HUES48 (cell line): Measurements from ENCODE around the gene RIMBP2.

Experiments used
- H3K27ac ChIP-seq: one replicate; pipeline ENCODE4 v1.7.0; 2013; ENCODE audit warnings: low read depth, low read length, inconsistent platforms
- H3K27me3 ChIP-seq: 2 replicates; pipeline ENCODE4 v1.6.1; 2013; ENCODE audit warnings: mild to moderate bottlenecking, low read length; ENCODE audit not compliant: control insufficient read depth, insufficient read depth
- H3K36me3 ChIP-seq: 2 replicates; pipeline ENCODE4 v1.6.1; 2013; ENCODE audit warnings: low read length; ENCODE audit not compliant: control insufficient read depth, insufficient read depth
- H3K4me1 ChIP-seq: 2 replicates; pipeline ENCODE4 v1.6.1; 2013; ENCODE audit warnings: mild to moderate bottlenecking, low read length; ENCODE audit not compliant: control insufficient read depth, insufficient read depth
- H3K4me3 ChIP-seq: 2 replicates; pipeline ENCODE4 v1.5.1; 2013; ENCODE audit warnings: mild to moderate bottlenecking, low read depth, low read length
- H3K9ac ChIP-seq: 2 replicates; pipeline ENCODE4 v1.6.1; 2013; ENCODE audit warnings: mild to moderate bottlenecking, low read depth, low read length, moderate library complexity
- H3K9me3 ChIP-seq: 2 replicates; pipeline ENCODE4 v1.6.1; 2013; ENCODE audit warnings: low read length; ENCODE audit not compliant: control insufficient read depth, insufficient read depth

RIMBP2 gene

DNA sequence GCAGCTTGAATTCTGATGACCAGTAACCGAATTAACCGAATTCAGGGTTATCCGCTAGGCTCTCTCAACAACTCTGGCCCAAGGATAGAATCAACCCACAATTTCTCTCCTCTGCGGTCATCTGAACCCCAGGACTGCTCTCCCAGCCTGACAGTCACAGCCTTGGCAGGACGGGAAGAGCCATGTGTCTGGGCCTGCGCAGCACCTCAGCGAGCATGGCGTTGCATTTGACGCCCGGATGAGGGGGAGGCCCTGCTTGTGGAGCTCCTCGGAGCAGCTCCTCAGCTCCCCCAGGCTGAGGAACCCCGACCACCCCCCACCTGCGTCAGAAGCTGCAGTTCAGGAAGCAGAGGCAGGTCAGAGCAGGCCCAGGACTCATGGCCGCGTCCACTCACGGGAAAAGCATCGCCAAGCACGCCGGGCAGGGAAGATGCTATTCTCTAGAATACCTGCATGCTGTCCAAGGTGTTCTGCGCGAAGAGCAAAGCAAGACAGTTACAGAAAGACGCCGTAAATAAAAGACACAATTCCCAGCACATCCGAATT, 247.3 kb downstream of the RIMBP2 start:
- Histone ChIP-seq H3K4me3 (no peak overlapping the region), H3K27ac (no peak overlapping the region), H3K9me3 (no peaks in the 10 kb centered on the region), H3K4me1 (peaks cover 14% of the 10 kb centered on the region), H3K9ac (no peak overlapping the region), H3K36me3 (no peaks in the 10 kb centered on the region), H3K27me3 (no peaks in the 10 kb centered on the region)

DNA sequence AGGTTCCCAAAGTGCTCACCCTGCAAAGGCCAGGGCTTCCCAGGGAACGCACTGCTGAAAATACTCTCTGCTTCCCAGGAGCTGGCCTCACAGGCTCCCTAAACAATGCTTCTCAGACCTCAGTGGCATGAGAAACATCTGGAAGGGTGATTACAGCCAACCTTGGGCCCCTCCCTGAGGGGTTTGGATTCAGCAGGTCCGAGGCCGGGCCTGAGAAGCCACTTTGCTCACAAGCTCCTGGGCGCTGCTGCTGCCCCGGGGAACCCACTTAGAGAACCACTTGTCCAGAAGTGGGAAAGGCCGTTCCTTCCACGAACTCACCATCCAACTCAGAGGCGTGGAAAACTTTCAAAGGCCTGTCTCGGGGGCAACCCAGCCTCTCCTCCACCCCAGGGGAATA, 247.9 kb downstream of the RIMBP2 start:
- no peaks in the 10 kb centered on the region for H3K27me3 ChIP-seq

DNA sequence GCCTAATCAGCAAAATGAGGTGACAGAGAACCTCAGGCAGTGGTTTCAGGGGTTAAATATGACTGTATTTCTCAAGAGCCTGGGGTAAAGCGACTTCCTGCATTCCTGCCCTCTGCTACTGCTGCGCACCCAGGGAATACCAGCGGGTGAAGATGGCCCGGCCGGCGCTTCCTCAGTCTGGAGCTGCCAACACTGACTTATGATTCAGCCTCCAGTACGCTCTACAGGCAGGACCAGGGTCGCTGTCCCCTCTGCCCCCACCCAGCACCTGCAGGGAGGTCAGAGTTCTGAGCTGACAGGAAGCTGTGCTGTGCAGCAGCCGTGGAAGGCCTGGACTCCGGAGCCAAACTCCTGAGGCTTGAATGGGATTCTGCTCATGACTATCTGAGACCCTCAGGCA, 250.5 kb downstream of the RIMBP2 start:
- Histone ChIP-seq H3K9ac (no peak overlapping the region), H3K27ac (no peak overlapping the region), H3K27me3 (no peaks in the 10 kb centered on the region), H3K9me3 (no peaks in the 10 kb centered on the region), H3K36me3 (no peaks in the 10 kb centered on the region), H3K4me1 (peaks cover 14% of the 10 kb centered on the region), H3K4me3 (no peak overlapping the region)

More for the DNA sequence above, 247.9 kb downstream of the RIMBP2 start:
- Histone ChIP-seq H3K4me3 (no peak overlapping the region), H3K9me3 (no peaks in the 10 kb centered on the region), H3K9ac (no peak overlapping the region), H3K36me3 (no peaks in the 10 kb centered on the region), H3K27ac (no peak overlapping the region), H3K4me1 (peaks cover 14% of the 10 kb centered on the region)

DNA sequence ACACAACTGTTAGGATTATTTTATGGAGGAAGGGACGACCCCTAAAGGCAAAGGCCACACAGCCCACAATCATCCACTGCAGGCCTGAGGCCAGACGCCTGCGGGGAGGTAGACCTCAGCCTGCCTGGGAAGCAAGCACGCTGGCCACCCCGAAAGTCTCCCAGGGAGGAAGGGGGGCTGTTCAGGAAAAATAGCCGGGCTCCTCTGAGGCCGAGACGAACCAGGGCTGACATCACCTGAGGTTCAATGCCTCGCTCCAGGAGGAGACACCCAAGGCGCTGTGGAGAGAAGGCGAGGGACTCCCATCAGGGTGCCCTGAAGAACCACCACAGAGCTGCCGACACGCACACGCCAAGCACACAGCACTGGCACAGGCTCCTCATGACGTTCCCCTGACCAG, 251.1 kb downstream of the RIMBP2 start:
- Histone ChIP-seq H3K9me3 (no peaks in the 10 kb centered on the region), H3K4me3 (no peak overlapping the region), H3K36me3 (no peaks in the 10 kb centered on the region), H3K27ac (no peak overlapping the region), H3K4me1 (peaks cover 14% of the 10 kb centered on the region), H3K27me3 (no peaks in the 10 kb centered on the region), H3K9ac (no peak overlapping the region)

DNA sequence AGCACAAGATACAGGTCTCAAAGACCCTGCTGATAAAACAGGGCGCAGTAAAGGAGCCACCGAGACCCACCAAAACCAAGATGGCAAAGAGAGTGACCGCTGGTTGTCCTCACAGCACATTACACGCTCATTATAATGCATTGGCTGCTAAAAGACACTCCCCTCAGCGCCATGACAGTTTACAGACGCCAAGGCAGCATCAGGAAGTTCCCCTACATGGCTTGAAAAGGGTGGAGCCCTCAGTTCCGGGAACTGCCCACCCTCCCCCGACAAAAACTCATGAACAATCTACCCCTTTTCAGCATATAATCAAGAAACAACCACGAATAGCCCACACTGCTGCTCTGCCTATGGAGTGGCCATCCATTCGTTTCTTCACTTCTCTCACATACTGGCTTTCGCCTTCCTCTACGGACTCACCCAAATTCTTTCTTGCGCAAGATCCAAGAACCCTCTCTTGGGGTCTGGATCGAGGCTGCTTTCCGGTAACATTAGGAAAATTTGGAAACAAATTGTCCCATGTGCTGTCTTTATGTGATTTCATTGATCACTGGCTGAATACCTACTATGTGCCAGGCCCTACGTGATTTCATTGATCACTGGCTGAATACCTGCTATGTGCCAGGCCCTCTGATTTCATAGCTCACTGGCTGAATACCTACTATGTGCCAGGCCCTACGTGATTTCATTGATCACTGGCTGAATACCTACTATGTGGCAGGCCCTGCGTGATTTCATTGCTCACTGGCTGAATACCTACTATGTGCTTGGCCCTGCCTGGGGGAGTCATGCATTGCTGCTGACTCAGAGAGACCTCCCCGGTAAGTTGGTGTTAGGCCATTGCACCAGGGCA, 252.1 kb downstream of the RIMBP2 start:
- Histone ChIP-seq H3K36me3 (no peaks in the 10 kb centered on the region), H3K9ac (no peak overlapping the region), H3K9me3 (no peaks in the 10 kb centered on the region), H3K27me3 (no peaks in the 10 kb centered on the region), H3K27ac (no peak overlapping the region), H3K4me1 (peaks cover 14% of the 10 kb centered on the region), H3K4me3 (no peak overlapping the region)

DNA sequence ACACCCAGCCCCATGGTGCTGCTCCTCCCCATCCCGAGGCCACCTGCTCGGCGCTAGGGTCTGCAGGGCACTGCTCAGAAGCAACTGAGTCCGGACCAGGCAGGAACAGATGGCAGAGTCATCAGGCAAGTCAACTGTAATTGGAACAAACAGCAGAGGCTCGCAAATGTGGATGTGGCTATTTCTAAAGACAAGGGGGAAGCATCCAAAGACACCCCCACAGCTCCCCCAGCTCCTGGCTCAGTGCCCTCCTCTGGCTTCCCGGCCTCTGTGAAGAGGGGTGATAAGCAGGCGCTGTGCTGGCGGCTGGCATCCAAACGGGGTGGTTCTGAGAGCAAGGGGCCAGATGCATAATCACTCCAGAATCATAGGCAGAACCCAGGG, 252.8 kb downstream of the RIMBP2 start:
- Histone ChIP-seq H3K9ac (no peak overlapping the region), H3K27me3 (no peaks in the 10 kb centered on the region), H3K4me1 (peaks cover 14% of the 10 kb centered on the region), H3K27ac (no peak overlapping the region), H3K4me3 (no peak overlapping the region), H3K9me3 (no peaks in the 10 kb centered on the region), H3K36me3 (no peaks in the 10 kb centered on the region)

DNA sequence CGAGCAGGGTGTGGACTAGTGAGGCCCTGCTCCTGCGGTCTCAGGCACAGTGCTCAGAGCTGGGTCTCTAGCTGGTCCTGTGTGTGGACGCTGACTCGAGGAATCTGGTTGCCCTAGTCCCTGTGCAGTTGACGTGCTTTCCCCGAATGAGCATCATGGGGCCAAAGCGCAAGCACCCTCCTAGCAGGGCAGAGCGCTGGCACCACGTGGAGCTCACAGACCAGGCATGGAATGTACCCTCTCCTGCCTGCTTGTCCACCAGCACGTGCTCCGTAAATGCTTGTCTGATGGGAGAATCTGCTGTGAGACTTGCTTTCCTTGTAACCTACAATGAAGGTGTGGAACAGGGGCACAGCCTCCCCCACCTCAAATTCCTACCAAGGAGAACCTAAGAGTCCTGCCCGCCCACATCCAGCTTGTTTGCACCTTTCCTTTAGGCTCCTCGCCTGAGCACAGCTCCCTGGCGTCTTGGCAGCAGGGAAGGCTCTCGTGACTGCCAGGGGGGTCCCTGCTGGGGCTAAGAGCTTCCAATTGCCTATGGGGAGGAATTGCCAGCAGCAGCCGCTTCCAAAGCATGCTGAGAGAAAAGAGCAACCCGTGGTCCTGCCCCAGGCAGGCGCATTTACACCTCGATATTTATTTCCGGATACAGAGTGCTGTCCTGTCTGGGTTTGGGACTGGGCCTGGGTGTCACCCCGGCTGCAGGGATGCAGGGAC, 253.4 kb downstream of the RIMBP2 start:
- Histone ChIP-seq H3K36me3 (no peaks in the 10 kb centered on the region), H3K9me3 (no peaks in the 10 kb centered on the region), H3K9ac (no peak overlapping the region), H3K4me3 (no peak overlapping the region), H3K27me3 (no peaks in the 10 kb centered on the region), H3K4me1 (peaks cover 14% of the 10 kb centered on the region), H3K27ac (no peak overlapping the region)

DNA sequence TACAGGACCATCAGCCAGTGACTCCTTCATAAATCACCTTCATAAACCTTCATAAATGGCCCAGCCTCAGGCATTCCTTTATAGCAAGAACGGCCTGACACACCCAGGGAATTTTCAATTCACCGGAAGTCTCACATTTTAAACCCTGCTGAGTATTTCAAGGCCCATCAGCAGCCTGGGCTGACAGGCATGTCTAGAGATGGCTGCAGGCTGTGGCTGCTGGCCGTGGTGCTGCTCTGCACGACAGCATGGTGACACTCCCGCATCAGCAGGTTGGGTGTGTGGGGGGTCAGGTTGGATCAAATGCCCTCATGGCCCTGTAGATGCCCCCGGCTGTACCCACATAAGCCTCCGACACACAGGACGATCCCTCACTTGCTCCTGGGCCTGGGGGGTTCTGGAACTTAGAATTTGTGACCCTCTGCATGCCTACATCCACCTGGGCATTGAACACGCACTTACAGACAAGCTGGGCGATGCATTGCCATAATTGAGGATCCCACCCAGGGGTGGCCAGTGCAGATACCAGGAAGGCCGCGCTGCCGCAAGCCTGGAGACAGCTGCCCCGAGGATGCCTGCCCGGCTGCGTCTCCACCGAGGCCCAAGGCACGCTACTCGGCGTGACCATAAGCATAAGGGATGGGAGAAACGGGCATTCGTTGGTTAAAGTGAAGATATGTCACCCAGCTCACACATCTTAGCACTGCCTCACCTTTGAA, 254.1 kb downstream of the RIMBP2 start:
- Histone ChIP-seq H3K4me1 (peaks cover 12% of the 10 kb centered on the region), H3K9ac (no peak overlapping the region), H3K27me3 (no peaks in the 10 kb centered on the region), H3K36me3 (no peaks in the 10 kb centered on the region), H3K9me3 (no peaks in the 10 kb centered on the region), H3K27ac (no peak overlapping the region), H3K4me3 (no peak overlapping the region)

DNA sequence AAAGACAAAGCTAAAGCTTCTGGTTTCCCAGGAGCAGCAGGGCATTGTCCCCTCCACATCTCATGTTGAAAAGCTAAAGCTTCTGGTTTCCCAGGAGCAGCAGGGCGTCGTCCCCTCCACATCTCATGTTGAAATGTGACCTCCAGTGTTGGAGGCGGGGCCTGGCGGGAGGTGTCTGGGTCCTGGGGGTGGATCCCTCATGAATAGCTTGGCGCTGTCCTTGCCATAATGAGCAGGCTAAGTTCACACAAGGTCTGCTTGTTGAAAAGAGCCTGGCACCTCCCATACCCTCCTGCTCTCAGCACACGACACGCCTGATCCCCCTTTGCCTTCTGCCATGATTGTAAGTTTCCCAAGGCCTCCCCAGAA, 254.7 kb downstream of the RIMBP2 start:
- no peaks in the 10 kb centered on the region for H3K36me3 ChIP-seq
- no peaks in the 10 kb centered on the region for H3K27me3 ChIP-seq
- H3K9ac ChIP-seq = no peak overlapping the region
- no peak overlapping the region for H3K27ac ChIP-seq
- no peak overlapping the region for H3K4me3 ChIP-seq
- peaks cover 6% of the 10 kb centered on the region for H3K4me1 ChIP-seq
- H3K9me3 ChIP-seq = no peaks in the 10 kb centered on the region

DNA sequence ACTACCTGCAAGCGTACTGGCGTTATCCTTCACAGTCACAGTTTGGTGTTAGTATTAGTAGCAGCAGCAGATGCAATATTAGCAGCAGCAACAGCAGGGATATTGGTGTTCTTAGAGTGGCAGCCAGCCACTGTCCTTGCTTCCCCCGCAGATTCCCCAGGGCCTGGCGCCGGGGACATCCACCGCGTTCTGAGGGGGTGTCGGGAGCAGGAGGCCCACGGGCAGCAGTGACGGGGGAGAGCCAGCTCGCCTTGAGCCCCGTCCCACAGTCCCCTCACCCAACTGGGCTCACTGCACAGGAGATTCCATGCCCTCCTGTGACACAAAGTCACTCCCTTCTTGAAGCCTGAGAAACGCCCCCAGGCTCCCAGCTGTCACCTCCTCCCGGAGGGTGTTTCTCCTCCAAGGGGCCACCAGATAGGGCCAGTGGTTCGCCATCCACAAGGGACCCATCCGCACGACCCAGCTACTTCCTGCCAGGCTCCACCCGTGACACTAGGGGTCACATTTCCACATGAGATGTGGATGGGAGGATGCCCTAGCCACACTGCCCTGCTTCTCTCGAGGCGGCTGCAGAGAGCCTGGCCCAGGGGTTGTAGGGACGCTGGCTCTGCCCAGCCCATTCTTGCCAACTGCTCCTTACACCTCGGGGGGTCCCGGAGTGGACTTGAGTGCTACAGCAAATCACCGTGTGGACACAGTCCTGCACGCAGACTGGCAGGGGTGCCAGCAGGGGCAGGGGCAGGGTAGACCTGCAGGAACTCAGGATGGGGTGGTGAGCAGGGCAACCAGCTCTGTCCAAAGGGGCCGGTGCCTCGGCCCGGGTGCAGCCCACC, 255.3 kb downstream of the RIMBP2 start:
- H3K4me3 ChIP-seq = no peak overlapping the region
- H3K9me3 ChIP-seq = no peaks in the 10 kb centered on the region
- H3K4me1 ChIP-seq = peaks cover under 1% of the 10 kb centered on the region; the same call in 1 of the 2 replicates
- H3K27ac ChIP-seq = no peak overlapping the region
- no peak overlapping the region for H3K9ac ChIP-seq
- no peaks in the 10 kb centered on the region for H3K27me3 ChIP-seq
- H3K36me3 ChIP-seq = no peaks in the 10 kb centered on the region
